K562 (cell line): ENCODE results near the gene KBTBD12. TPM values are rescaled to one million over a fixed set of nuclear protein-coding genes. Genes with fewer than 3 reads are reported as not detected.
A peak's percentile ranks its signal among the peaks of the same experiment; 100 is the strongest.

Experiments used
- REST ChIP-seq, 2 experiments: fragments of 450-650 bp; formaldehyde crosslinking in 1 of 2; IDR thresholded peaks; 2 replicates each; pipeline versions ENCODE4 v1.4.0 to v1.6.1; 2014 to 2020; ENCODE audit warnings: mild to moderate bottlenecking in 2 of 2, borderline replicate concordance in 1 of 2, low read depth in 1 of 2
- polyA plus RNA-seq, 8 experiments: library from polyadenylated mRNA; depleted of rRNA in 4 of 8; stranded (reverse) in 5 of 8; unstranded in 3 of 8; fragments of >200 nt; fragmentation: Nextera tagmentation in 2 of 8; fragmentation: Illumina TruSeq in 1 of 8; extraction: Ambion mirVana in 2 of 8; extraction: Trizol in 1 of 8; gene quantifications; 2 replicates each; pipeline versions ENCODE4 v1.2.1 to v1.2.3, GENCODE V29; 2011 to 2014; ENCODE audit warnings: inconsistent platforms in 1 of 8, missing spikeins in 1 of 8
- total RNA-seq, 7 experiments: library from RNA; depleted of rRNA in 6 of 7; stranded (reverse); fragments of >200 nt in 6 of 7; fragmentation: Illumina TruSeq in 2 of 7; extraction: Trizol in 2 of 7; gene quantifications; 2 replicates each; pipeline versions ENCODE4 v1.2.1 to v1.2.3, GENCODE V29; 2011 to 2021; ENCODE audit warnings: low replicate concordance in 1 of 7

Gene KBTBD12
- total and polyA plus RNA-seq, 9 of the 15 experiments (the other 6 are each of a cell fraction or from before 2014, with no cell fraction given): not detected

- TF ChIP-seq REST (IDR thresholded peaks at IDR 0.05; ENCODE audit: borderline replicate concordance) (peak; percentile 6; the same call in 1 of the 2 replicates), REST (CRISPR knock-in tag; IDR thresholded peaks at IDR 0.05; ENCODE audit: low read depth) (no peak)
These were observed 70.7 kb downstream of the KBTBD12 start (continued) for GRCh38 chr3:127985655-127986225.
